CD4-positive, alpha-beta T cell treated with Interleukin-1 beta for 1 hour (primary cell): ENCODE measurements around the gene GLT6D1.

ENCODE experiments used
- DNase-seq, 2 donors: peaks; one replicate each; pipeline ENCODE4 v3.0.0-alpha.2; 2020 to 2022

Gene GLT6D1

DNA sequence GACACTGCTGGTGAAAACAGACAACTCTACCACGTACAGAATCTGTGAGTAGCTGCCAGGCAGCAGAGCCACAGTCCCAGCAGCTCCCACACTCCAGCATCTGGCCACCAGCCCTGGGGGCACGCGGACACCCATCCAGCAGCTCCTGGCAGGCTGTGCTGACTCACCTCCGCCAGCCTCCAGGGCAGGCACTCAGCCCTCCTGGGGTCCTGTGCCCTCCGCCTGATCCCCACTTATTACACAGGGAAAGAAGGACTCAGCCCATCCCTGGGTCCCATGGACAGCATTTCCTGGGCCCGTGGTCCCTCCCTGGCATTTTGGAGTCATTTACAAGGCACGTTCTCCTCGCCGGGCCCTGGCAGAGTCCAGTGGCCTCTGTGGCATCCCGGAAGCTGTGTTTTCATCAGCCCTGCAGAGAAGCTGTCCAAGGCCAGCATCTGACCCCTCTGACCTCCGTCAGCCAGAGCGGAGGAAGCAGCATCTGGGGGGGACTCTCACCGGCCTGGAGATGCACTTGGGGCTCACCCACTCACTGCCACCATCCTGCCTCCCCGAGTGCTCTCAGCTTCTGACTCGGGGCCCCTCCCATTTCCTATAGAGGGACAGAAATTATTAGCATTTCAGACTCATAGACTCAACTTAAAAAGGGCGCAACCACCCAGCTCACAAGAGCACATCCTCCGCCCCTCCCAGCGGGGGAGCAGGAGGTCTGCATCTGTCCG, 56.2 kb downstream of the GLT6D1 start:
- DNase-seq, result no peak

DNA sequence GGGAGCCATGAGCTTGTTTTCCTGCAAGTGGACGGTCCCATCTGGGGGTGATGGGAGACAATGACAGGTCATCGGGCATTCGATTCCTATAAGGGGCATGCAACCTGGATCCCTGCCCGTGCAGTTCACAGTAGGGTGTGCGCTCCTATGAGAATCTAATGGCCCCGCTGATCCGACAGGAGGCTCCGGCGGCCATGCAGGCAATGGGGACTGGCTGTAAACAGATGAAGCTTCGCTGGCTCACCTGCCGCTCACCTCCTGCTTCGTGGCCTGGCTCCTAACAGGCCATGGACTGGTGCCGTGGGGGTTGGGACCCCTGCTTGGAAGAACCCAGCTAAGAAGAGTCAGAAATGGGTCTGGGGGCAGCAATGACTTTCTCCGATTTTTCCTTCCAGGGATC, 56.8 kb downstream of the GLT6D1 start:
- no peak for DNase-seq

DNA sequence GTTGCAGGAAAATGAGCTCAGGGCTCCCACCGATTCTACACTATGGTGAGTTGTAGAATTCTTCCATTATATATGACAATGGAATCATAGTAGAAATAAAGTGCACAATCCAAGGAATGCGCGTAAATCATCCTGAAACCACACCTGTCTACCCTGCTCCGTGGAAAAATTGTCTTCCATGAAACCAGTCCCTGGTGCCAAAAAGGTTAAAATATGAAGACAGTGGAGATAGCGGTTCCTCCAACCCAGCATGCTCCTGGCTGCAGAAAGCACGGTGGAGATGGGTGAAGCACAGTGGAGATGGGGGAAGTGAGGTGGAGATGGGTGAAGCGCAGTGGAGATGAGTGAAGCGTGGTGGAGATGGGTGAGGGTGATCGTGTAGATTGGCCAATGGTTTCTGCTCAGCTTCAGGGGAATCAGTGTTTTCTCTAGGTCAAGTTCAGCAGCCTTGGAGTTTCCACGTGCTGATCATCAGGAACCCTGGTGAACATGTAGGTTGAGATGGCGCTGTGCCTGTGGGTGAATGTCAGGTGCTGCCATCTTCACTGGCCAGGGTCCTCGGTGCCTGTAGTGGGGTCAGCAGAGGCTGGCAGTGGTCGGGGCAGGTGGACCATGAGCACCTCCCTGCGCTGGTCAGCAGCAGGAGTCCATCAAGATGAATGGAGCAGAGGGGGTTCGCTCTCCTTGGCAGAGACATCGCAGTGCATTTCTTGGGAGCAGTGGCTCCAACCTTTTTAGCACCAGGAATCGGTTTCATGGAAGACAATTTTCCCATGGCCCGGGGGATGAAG, 57.5 kb downstream of the GLT6D1 start:
- DNase-seq, result no peak

DNA sequence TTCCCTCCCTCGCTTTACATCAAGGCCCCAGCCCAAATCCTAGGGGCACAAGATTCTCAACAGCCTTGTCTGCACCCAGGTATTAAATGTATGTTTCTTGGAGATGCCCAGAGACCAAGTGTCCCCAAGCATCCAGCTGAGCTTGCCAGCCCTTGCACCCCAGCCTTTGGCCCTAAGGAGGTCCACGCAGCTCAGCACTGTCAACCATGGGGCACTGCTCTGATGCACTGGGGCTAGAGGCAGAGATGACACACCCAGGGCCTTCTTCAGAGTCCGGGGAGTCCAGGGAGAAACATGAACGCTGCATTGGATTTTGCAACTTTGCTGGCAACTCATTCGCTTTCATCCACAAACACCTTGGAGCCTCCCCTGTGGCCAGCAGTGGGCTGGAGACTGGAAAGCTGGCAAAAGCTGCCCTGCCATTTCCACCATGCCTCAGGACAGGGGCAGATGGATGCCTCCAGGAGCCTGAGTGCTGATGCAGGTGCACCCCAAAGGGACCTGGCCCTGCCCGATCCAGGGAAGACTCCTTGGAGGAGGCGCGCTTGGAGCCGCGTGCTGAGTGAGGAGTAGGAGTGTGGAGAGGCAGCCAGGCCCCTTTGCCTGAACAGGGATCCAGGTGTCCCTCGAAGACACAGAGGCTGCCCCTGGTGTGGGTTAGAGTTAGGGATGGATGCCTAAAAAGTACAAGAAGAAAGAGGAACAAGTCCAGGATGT, 58.5 kb downstream of the GLT6D1 start:
- no peak for DNase-seq

DNA sequence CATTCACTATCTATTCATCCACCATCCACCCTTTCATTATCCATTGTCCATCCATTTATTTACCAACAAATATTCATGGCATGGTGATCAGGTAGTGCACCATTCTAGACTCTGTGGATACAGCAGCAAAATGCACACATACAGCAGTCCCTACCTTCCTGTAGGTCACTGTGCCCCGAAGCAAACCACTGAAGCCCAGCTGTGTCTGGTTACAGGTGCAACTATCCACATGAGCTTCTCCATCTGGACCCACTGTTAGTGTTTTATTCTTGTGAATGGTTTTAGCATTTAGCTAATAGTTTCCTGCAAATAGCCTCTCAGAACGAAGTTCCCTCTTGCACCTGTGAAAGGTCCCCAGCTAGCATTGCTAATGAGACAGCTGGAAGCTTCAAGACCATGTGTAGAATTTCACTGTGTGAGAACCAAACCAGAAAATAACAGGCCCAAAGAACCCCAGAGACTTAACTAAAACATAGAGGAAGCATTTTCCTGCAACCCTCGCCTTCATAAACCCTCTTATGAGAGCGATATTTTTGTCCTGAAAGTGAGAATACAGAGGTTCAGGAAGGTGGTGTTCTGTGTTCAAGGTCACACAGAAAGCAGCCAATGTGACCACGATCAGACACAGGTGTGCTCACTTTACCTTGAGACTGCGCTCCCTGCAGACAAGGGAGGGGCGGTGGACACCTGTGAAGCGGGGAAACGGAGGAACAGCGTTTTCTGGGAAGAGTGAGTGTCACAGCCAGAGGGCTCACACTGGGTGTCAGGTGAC, 59.3 kb downstream of the GLT6D1 start:
- DNase-seq, result no peak

DNA sequence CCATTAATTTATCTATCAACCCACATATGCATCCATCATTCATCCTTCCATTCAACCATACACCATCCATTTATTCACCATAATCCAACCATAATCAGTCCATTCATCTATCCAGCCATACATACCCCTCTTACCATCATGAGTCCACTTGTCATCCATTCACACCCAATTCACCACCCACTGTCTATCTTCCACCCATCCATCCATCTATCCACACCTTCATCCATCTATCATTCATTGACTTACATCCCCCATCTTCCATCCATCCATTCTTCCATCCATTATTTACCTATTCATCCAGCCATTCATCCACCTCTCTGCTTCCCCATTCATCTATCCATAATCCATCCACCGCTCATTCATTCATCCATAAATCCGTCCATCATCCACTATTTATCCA, 60.0 kb downstream of the GLT6D1 start:
- DNase-seq, result no peak

DNA sequence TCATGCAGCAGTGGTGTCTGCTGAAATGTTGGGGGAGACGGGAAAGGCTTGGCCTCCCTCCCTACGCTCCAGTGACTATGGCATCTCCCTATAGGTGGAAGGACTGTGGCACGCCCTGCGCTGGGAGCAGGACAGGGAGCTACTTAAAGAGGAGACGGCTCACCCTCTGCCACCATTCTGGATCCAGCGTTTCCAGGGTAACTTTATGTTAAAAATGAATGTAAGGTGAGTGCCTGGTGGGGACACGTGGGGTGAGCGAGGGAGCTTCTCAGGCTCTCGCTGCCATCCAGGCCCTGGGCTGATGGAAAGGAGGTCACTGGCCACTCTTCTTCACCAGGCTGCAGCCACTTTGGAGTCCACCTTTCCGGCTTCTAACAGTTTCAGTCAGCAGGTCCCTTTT, 62.1 kb downstream of the GLT6D1 start:
- no peak for DNase-seq

DNA sequence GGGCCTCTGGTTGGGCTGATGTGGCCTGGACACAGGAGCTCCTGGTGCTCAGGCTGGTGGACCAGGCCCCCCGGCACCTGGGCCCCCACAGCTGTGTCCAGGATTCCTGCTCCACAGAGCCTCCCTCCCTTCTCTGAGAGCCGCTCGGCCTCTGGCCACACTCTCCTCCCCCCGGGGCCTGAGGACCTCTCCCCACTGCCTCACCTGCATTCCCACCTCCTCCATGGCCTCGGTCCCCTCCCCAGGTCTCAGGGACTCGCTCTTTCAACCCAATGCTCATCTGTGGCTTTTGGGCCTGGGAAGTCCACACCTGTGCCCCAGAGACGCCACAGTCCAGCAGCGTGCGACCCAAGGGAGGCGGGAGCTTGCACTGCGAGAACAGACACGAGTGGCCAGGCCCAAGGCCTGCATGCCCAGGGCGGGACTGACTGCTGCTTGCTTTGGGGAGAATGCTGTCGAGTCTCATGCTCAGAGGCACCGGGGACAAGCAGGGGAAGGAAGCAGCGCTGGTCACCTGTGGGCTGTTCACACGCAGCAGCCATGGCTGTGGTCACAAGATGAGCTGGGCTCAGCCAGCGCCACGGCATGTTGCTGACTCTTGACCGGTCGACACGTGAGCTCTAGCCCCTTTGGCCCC, 63.2 kb downstream of the GLT6D1 start:
- no peak for DNase-seq

DNA sequence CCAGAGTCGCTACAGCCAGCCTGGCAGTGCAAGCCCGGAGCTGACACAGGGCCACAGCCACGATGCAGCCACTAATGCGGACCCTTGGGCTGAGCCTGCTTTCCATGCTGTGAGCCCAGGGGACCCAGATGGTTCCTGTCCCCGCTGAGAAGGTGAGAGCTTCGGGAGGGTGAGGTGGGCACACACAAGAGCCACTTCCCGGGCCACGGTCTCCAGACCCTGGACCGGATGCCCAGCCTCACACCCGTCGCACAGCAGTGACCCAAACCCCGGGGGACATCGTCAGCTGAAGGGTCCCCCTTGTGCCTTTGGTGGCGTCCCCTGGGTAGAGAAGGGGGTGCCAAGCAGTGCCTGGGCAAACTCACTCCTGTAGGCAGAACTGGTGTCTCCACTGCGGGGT, 64.4 kb downstream of the GLT6D1 start:
- no peak for DNase-seq

DNA sequence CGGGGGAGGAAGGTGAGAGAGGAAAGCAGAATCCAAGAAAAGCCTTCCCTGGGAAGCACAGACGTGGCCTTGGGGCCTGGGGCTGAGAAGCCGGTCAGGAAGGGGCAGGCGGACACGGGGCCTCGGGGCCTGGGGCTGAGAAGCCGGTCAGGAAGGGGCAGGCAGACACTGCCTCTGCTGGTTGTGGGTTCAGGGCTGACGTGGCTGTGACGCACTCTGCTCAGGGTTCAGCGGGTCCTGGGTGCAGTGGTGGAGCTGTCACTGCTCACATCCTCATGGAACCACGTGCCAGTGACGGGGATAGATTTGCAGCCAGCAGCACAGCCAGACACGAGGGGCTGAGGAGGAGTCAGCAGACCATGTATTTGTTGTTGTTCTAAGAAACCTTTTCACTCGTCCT, 65.0 kb downstream of the GLT6D1 start:
- no peak for DNase-seq
